ENCODE data around the gene STBD1.
"Not testable (repeated sequence)": the region's sequence is repeated elsewhere in the genome, so short reads cannot be mapped to it uniquely, and the experiment has no call there.

GRCh38 chr4:76287811-76288210 is 18.7 kb upstream of the STBD1 start:
- not testable (repeated sequence) for TF ChIP-seq EZH2 (IDR thresholded peaks at IDR 0.05; ENCODE audit: insufficient read depth, poor library complexity, severe bottlenecking); EZH2phosphoT487 (IDR thresholded peaks at IDR 0.05; ENCODE audit: insufficient read depth, low read depth)
